Measurements from ENCODE around the gene SLC7A10.
A peak's percentile ranks its signal among the peaks of the same experiment; 100 is the strongest.

The SLC7A10 gene

GRCh38 chr19:33225458-33225926 is at the start of gene SLC7A10:
Gene SLC7A10, minus strand, starts transcription at chr19:33225850. Its CDS starts 147 bp downstream, at chr19:33225703.
- H3K27ac ChIP-seq = no peak within 1 kb of the TSS
- TF ChIP-seq ZFX (IDR thresholded peaks at IDR 0.05; ENCODE audit: borderline replicate concordance) (no peak), CTCF (IDR thresholded peaks at IDR 0.05) (peak; percentile 19; the same call in 1 of the 2 replicates)

GRCh38 chr19:33274663-33275558 is 49.3 kb upstream of the SLC7A10 start:
- TF ChIP-seq ZFX (IDR thresholded peaks at IDR 0.05; ENCODE audit: borderline replicate concordance) (no peak), CTCF (IDR thresholded peaks at IDR 0.05) (no peak)
- peak overlapping the region; percentile 55 for H3K27ac ChIP-seq

- peak overlapping the region; percentile 55 for H3K27ac ChIP-seq
- TF ChIP-seq ZFX (IDR thresholded peaks at IDR 0.05; ENCODE audit: borderline replicate concordance) (no peak), CTCF (IDR thresholded peaks at IDR 0.05) (no peak)
Observed at GRCh38 chr19:33273881-33274662, 48.4 kb upstream of the SLC7A10 start.

- H3K27ac ChIP-seq = no peak overlapping the region
- TF ChIP-seq CTCF (IDR thresholded peaks at IDR 0.05) = no peak
- TF ChIP-seq ZFX (IDR thresholded peaks at IDR 0.05; ENCODE audit: borderline replicate concordance) = no peak
Observed at GRCh38 chr19:33273065-33273736, 47.6 kb upstream of the SLC7A10 start.

GRCh38 chr19:33271246-33272021 is 45.8 kb upstream of the SLC7A10 start:
- no peak overlapping the region for H3K27ac ChIP-seq

More at GRCh38 chr19:33271246-33272021, 45.8 kb upstream of the SLC7A10 start:
- TF ChIP-seq ZFX (IDR thresholded peaks at IDR 0.05; ENCODE audit: borderline replicate concordance) = no peak
- no peak for TF ChIP-seq CTCF (IDR thresholded peaks at IDR 0.05)
